ENCODE results near the gene RIMS1. TPM values are rescaled to one million over a fixed set of nuclear protein-coding genes. Genes with fewer than 3 reads are reported as not detected.

The RIMS1 gene
- total and polyA plus RNA-seq, 2 donors (not counting 3 experiments of a cell fraction or from before 2014, with no cell fraction given), result 0.15 TPM; not detected in 1

GRCh38 chr6:71983131-71983530 lies 96.8 kb downstream of the RIMS1 start:
- Histone ChIP-seq H3K4me2 (ENCODE audit: insufficient read depth, low read length) (no peak overlapping the region), H3K9me1 (replicated peaks; ENCODE audit: control insufficient read depth, extremely low read depth, insufficient read depth, low read length) (no peaks in the 10 kb centered on the region), H3K27ac (ENCODE audit: insufficient read depth, low read depth, low read length) (no peak overlapping the region), H3K79me2 (ENCODE audit: control insufficient read depth, insufficient read depth, low read length) (no peaks in the 10 kb centered on the region), H3K27me3 (ENCODE audit: control insufficient read depth in 2 of 2, insufficient read depth in 2 of 2, low read length in 2 of 2) (no peaks in the 10 kb centered on the region), H3K4me1 (ENCODE audit: control insufficient read depth, extremely low read depth, insufficient read depth, low read length) (no peaks in the 10 kb centered on the region), H3K4me3 (replicated peaks in 1 of 3; ENCODE audit: insufficient read depth in 1 of 3, low read depth in 1 of 3, low read length in 3 of 3) (no peak overlapping the region), H4K20me1 (replicated peaks; ENCODE audit: control insufficient read depth, extremely low read depth, insufficient read depth, low read length) (no peaks in the 10 kb centered on the region), H3K9me3 (replicated peaks; ENCODE audit: control insufficient read depth, insufficient read depth, low read length) (no peaks in the 10 kb centered on the region), H3K36me3 (ENCODE audit: control insufficient read depth in 2 of 2, extremely low read depth in 1 of 2, insufficient read depth in 2 of 2, low read length in 2 of 2) (no peaks in the 10 kb centered on the region), H2AFZ (ENCODE audit: low read depth, low read length) (no peak overlapping the region), H3K9ac (replicated peaks; ENCODE audit: extremely low read depth, insufficient read depth, low read length) (no peak overlapping the region)
- CTCF ChIA-PET, result interaction anchor here (0.9 kb wide), 1 partner anchor 1297 kb away, joined by 3 read pairs; no protein-coding TSS in a partner anchor
- dilution Hi-C loops (cut with MboI; ENCODE audit: extremely low pct_ligation_motif_present, low sequenced_read_pairs), result no loop called here
- no TSS peak for BruUV-seq (replicated peaks)
- intact Hi-C loops (cut with micrococcal nuclease), result no loop called here
- DNase-seq (ENCODE audit: low read depth, low spot score), result no peak
- no peak for FAIRE-seq
- POLR2A ChIA-PET, result no interaction called here
- TF ChIP-seq POLR2A (IDR thresholded peaks at IDR 0.05; ENCODE audit: low read depth, low read length) (no peak), MAX (IDR thresholded peaks at IDR 0.05; ENCODE audit: insufficient read depth, insufficient read length) (no peak), MYC (IDR thresholded peaks at IDR 0.05; ENCODE audit: low read depth, low read length) (no peak), POLR2AphosphoS5 (IDR thresholded peaks at IDR 0.05; ENCODE audit: insufficient read depth, low read depth, low read length) (no peak), CTCF (IDR thresholded peaks at IDR 0.05; ENCODE audit: extremely low read depth in 1 of 2, insufficient read depth in 1 of 2, low read depth in 1 of 2, low read length in 2 of 2) (no peak), FOS (IDR thresholded peaks at IDR 0.05; ENCODE audit: borderline replicate concordance, insufficient read depth, low read length) (no peak), GATA2 (IDR thresholded peaks at IDR 0.05; ENCODE audit: insufficient read depth, insufficient read length, low read depth, low read length) (no peak), EZH2 (IDR thresholded peaks at IDR 0.05; ENCODE audit: borderline replicate concordance, low read depth, low read length, severe bottlenecking) (no peak), JUN (IDR thresholded peaks at IDR 0.05; ENCODE audit: borderline replicate concordance, insufficient read depth, insufficient read length, low read depth) (no peak)
